ENCODE measurements around the gene ARHGAP26.
A peak's percentile ranks its signal among the peaks of the same experiment; 100 is the strongest.

ARHGAP26 gene

DNA sequence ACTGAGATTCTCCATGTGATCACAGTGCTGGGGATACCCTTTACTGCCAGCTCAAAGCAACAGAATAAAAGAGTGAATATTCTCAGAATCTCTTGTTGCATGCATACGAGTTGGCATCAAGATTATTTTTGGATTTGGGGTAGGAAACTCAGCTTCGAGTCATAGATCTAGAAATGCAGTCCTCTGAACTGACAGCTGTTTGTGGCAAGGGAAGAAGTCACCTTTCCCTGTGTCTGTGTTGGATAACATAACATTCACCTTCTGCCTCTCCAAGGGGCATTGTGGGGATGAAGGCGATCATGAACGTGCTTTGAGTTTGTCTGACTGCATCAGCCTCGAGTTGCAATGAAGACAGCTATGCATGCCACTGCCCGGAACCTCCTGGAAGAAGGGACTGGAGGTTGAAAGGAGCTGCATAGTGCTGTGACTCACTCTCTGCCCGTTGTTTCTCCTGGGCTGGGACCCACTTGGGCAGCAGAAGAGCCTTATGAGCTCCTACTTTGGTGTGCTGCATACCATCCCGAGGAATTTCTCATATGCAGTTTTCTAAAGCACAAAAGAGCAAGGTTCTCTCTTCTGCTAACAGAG, 231.7 kb downstream of the ARHGAP26 start:
- DNase-seq: no peak

DNA sequence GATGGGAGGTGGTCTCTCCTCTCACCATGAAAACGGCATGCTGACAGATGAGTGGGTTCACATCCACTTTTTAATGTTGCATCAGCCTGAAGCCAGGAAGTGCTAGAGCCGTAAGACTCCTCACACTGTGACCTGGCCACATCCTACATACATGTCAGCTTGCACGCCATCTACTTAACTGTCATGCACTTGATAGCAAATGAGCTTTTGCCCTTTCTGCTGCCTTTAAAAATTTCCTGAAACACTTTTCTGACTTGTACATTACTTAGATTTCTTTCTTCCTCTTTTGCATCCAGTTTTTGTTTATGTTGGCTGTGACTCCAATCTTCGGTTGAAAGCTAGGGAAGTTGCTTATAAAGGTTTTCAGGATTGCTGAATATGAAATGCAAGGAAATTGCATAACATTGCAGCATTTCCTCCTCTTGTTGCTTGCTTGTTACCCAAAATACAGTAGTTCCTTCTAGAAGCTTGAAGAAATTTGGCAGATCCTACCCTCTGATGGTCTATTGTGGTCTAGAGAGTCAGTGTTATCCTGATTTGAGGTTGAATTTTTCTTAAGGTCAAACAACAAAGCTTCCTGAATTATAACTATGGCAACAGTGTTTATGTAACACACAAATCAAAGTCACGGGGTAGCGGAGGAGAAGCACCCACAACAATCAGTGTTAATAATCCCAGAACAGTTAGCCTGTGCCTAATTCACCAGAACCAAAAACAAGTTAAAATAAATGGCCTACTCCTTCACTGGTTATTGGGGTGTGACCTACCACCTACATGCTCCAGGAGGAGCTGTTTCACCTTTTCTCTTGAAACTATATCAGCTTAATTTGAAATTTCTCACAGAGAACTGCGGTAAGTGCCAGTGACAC, 232.5 kb downstream of the ARHGAP26 start:
- peak; percentile 94 for DNase-seq

DNA sequence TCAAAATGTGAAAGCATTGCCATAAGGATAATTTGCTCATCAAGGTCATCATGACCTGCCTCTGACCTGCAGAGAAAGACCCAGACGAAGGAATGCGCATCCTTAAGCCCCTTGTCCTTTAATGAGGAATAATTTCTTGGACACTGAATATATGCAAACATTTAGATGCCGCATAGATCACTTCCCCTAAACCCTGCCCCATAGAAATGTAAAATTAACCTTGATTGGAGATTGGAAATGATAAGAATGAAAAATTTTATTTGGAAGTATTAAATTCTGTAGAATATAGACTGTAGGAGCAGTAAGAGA, 233.1 kb downstream of the ARHGAP26 start:
- no peak for DNase-seq

DNA sequence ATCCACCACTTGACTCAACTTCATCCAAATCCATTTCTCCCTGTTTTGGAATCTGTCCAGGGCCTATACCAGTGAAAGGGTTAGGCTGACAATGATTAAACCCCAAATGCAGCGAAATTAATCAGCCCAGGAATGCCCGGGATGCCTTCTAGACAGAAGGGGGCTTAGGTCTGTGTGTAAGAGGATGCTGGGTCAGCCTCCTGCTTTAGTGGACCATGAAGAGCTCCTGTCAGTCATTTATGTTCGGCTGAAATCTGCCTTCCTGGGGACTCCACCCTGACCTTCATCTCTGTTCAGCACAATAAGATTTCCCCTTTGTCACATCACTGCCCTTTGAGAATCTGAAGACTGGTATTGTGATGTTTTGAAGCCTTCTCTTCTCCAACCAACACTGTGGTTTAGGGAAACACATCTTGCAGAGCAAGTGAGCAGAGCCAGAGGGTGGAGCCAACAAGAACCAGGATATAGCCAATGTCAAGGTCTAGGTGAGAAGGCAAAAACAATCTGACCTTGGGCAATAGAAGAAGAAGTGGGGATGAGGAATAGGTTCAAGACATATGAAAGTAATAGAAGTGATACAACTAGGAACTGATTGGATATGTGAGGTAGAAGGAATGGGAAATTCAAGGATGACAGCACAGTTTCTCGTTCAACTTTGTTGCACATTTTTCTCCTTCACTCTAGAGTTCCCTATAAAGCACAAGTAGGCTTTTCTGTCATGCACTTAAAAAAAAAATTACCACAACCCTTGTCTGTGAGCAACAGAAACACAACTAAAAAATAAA, 234.4 kb downstream of the ARHGAP26 start:
- DNase-seq: no peak

DNA sequence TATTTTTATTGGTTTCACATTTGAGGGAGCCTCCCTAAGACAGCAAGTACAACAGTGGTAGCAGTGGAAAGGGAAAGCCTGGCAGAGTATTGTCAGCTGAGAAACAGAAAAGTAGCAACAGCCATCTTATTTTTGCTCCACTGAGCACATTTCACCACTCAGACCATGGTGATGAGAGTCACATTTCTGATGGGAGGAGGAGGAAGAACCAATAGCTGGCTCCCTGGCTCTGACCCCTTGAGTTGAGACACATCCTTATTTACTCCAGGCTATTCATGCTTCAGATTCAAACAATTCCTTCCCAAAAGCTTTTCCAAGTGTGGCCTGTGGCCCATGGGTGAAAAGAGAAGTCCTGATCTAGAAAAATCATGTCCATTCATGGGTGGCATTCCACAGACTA, 236.3 kb downstream of the ARHGAP26 start:
- no peak for DNase-seq

DNA sequence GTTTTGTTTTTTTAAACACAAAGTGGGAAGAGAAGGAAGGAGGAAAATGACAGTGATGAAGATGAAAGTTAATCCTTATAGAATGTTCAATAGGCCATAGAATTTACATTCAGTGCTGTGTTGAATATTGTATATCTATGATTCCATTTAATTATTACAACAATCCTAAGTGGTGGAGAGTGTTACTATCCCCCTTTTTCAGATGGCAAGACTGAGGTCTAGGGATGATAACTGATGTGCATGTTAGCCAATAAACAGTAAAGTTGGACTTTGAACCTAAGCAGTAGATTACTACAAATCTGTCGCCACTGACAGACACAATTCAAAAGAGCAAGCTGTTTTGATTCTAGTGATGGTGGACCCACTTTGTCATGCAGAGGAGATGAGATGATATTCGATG, 237.9 kb downstream of the ARHGAP26 start:
- DNase-seq: no peak

DNA sequence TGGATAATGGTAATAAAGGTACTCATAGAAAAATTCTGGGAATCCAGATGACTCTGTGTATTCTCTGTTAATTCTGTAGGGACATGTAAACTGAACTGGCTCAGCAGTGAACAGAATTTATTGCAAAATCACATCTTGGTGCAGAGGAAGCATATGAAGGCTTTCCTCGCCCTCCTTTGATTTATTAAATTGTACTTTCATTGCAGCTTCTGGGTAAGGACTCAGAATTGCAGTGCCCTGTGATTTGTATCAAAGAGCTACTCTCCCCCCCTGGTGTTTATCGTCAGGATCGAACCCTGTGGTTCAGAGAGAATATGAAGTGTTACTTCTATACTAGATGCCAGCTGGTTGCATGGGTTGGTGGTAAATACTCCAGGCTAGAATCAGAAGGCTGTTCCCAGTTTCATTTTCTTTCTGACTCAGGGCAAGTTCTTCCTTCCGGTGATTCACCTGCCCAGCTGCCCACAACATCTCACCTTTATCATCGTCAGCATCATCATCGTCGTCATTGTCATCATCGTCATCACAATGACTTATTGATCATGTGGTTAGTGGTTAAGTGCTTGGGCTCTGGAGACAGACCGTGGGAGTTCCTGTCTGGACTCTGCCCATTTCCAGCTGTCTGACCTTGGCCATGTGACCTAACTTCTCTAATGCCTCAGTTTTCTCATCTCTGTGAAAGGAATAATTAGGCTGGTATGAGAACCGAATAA, 238.8 kb downstream of the ARHGAP26 start:
- peak; percentile 96 for DNase-seq

DNA sequence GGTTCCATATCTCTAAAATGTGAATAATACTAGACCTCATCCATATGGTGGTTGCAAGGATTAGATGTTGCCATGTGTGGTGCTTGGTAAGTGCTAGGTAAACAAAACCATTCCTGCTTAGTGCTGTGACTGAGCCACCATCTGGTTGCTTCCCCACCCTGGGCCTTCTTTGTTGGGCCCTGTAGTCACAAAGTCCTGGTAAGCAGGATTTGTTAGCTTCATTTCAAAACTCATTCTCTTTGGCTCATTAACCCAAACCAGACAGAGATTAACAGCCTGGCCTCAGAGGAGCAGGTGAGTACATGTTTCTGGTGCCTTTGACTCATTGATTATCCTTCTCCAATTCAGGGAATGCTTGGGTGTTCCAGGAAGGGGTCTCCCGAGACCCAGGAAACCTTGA, 240.2 kb downstream of the ARHGAP26 start:
- no peak for DNase-seq

DNA sequence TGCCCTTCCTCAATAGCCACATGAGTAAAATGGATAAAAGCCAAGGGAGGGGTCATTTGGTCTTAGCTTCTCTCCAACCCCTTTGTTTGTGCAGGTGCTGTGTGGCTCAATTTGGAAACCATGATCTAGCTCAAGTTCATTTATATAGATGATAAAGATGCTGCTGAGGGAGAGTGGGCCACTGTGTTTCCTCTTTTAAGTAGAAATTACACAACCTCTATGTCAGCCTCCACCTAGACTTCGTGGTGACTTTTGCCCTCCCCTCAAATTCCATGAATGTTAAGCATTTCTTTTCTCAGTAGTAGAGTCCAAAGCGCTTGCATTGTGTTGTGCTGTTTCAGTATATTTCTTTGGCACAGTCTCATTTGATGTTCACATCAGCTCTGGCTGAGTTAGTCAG, 241.4 kb downstream of the ARHGAP26 start:
- DNase-seq: no peak

DNA sequence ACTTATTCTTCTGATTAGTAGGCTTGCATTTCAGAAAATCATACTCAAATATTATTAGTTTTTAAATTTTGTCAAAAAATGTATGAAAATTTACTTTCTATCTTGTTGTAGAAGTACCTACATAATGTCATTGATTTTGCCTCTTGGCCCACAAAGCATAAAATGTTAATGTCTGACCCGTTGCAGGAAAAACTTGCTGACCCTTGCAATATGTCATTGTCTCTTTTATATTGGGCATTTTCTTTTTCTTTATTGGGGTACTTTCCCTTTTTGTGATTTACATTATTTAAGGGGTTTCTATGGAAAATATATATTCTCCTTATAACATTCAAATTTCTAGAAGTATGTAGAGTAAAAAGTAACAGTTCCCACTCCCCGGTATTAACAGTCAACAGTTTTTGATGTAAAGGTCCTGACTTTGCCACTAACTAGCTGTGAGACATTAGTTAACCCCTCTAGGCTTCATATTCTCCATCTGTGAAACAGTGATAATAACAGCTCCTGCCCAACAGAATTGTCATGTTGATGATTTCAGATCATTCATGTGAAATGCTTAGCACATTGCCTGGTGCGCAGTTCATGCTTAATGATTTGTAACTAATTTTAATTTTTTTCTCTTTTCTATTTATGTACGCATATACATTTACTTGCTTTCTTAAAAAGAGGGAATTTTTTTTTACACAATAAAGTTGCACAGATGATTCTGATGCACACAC, 243.2 kb downstream of the ARHGAP26 start:
- no peak for DNase-seq

DNA sequence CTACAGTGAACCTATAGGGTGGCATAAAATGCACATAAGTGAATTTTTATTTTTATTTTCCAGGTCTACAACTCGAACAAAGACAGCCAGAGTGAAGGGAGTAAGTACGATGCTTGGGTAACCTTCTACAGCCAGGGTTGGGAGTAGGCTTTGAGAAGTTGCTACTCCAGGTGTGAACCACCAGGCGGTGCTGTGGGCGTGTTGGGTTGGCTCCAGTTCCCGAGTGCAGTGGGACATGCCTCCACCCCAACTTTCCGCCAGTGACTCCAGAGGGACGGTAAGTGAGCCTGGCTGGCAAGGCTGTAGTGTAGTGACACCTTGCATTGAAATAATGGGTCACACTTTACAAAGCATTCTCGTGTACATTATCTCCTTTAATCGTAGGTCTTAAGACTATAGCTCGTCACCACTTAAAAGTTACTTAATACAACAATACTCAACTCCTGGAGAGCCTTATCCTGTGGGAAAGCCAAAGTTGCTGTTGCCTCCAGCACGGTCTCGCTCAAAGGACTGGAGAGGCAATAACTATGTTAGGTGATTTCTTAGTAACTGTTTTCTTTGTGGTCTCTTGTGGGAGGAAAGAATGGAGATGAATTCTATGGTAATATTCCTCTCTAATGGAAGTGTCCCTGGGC, 244.0 kb downstream of the ARHGAP26 start:
- no peak for DNase-seq

DNA sequence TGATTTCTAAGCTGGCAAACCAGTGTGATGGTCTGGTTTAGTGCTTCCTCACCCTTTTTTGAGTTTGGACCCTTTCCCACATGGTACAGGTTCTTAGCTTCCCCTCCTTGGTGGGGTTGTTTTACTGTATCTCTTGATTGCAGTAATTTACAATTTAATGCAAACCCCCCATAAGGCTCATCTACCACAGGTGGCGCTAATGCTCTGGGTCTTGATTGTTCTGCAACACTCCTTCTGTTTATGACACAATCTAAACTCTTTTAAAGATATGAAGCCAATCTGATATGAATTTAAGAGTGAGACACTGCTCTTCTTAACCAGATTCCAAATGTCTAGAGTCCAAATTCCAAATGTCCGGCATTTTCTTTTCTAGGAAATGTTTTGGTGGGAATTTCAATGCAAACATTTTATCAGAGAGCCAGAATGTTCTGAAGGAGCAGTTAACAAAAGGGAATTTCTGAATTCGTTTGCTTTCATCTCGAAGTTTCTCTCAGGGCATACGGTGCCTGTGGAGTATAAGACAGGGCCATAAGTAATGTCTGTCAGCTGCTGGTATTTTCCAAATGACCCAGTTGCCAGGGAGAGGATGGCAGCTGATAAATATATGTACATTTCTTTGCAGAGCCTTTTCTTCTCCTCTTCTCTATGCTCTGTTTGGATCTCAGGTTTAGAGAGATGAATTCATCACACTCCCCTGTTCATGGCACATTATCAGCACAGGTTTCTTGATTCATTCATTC, 246.8 kb downstream of the ARHGAP26 start:
- DNase-seq: peak; percentile 56

DNA sequence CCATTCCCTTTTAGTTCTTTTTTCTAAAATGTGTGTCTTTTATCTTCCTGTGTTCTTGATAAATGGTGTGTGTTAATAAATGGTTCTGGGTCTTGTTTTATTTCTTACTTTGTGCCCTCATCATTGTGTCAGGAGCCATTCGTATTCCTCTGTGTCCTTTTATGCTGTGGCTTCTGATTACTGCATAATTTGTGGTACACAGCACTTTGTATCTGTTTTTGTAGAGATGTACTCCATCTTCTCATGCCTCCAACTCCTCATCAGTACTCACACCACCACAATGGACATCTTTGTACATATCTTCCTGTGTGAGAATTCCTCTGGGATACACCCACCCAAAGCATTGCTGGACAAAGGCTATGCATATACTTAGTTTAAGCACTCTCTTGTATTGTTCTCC, 247.4 kb downstream of the ARHGAP26 start:
- DNase-seq: no peak

DNA sequence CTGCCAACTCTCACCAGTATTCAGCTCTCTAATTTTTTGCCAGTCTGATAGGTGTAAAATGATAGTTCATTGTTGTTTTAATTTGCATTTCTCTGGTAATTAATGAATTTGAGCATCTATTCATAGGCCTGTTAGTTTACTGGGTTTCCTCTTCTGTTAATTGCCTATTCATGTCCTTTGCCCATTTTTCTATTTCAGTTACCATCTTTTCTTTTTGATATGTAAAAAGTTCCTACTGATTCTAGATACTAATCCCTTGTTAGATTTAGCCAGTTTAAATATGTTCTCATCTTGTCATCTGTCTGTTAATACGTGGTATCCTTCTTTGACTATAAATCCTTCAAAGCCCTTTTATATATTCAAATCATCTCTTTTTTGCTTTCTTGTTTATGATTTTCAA, 247.8 kb downstream of the ARHGAP26 start:
- no peak for DNase-seq

DNA sequence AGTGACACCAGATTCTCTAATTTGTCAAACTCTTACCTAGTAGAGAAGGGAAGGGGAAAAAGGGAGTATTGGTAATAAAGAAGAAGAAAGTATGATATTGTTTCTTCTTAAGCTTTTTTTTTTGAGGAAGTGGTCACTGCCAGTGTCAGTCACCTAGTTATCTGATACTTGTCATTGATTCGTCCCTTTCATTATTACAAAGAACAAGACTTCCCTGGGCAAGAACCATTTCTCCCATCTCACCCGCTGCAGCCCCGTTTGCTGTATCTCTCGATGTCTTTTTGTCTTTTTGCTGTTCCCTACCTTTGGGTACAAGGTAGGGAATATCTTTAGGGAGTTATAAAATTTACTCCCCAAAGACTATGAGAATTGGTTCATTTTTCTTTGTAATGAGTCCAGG, 249.0 kb downstream of the ARHGAP26 start:
- no peak for DNase-seq

DNA sequence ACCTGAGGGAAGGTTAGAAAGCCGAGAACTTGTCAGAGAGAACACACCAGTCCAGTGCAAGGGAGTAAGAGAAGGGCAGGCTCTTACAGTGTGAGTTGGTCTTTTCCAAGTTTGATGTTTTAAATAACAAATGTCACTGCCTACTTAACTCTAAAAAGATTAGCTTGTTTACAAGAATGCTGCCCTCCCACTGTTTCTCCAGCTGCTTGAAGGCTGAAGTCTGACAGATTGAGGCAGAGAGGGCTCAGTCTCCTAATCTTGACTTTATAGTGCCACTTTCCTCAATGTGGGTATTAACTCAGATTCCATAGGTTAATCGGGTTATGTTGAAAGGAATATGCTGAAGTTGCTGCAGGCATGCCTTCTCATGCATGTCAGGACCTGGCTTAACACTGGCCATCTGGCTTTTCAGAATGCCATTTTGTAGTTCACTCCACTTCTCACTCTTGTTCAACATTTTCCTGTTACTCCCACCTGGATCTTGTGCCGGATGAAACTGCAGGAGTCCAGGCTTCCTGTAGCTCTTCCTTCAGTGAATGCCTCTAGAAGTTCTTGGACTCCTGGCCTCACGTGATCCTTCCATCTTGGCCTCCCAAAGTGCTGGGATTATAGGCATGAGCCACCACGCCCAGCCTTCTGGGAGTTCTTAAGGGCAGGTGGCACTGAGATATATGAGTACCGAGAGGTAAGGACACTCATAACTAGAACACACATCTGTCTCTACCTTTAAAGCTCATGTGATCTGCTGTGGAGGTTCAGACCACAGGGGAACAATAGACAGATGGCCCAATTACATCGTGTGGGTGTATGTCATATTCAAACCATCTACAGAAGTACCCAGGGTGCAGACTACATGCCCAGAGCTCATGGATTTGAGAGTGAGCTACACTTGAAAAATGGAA, 249.7 kb downstream of the ARHGAP26 start:
- DNase-seq: no peak

DNA sequence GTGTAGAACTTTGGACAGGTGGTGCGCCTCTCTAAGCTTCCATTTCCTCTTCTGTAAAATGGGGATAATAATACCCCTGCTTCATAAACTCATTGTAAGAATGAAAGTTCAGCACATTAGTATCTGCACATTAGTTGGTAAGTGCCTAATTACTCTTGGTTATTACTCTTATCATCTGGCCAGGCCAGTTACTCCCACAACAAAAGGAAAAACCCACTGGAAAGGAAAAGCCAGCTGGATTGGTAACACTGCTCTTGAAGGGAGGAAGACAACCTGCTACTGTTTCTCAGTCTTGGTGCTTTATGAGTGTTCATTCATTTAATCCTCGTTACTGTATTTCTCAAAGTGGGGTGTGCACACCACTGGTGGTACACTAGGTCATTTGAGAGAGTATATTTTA, 251.4 kb downstream of the ARHGAP26 start:
- DNase-seq: no peak

DNA sequence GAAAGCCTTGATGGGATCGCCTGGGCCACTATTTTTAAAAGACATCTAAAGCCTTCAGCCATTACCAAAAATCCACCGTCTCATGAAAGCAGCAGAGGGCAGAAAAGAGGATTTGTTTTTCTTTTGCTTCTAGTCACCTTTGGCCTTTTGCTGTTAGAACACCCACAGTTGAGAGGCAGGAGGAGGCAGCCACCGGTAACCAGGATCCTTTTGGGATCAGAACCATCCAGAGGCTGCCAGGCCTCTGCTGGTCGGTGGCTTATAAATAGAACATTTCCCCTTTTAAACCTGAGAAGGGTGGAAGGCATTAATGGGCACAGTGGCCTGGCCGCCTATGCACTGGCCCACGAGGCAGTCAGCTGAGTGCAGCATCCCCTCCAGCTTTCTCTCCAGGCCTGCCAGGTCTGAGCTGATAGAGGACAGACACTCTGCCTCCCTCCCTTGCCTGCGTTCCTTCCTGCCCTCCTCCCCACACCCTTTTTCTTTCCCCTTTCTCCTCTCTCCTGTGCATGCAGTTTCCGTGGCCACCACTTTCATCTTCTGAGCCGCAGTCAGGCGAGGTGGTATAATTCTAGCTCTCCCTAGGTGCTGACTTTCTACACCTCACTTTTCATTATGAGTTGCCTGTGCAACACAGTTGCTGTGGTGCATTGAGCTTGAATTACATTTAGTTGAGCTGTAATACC, 253.4 kb downstream of the ARHGAP26 start:
- DNase-seq: peak; percentile 11

DNA sequence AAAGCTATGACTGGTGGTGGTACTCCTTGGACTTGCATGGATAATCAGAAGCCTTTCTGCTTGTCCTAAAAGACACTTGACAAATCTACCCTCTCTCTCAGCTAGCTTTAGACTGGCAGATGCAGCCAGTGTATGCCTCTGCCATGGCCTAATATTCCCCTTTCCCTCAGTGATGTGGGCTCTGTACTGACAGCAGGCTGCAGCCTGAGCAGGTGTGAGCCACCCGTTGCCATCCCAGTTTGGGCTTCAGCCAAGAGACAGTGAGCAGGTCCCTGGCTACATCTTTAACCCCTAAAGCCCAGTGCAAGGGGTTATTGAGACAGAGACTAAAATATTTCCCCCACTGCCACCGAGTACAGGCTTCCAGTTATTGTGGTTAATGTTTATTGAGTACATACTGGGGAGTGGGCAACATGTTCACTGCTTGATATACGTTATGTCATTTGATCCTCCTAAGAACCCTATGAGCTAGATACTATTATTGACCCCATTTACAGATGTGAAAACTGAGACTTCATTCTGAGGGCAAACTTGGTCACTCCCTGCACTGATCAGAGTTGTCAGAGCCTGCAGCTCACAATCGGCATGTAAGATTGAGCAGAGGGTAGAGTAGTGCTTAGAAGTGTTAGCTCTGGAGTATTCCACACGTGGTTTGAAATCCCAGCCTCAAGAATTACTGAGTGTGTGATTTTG, 254.2 kb downstream of the ARHGAP26 start:
- DNase-seq: no peak

Data from CD4-positive, alpha-beta T cell treated with Interleukin-4 for 4 hours (primary cell).